K562 (cell line): ENCODE measurements around the gene FGG. TPM values are rescaled to one million over a fixed set of nuclear protein-coding genes. Genes with fewer than 3 reads are reported as not detected.

Experiments
- ATF1 ChIP-seq, 2 experiments: fragments of 450-650 bp in 1 of 2; IDR thresholded peaks; 2 replicates each; pipeline ENCODE4 v1.6.1; 2016; ENCODE audit warnings: missing compliant biosample characterization in 1 of 2, missing genetic modification characterization in 1 of 2
- CBFA2T2 ChIP-seq: fragments of 450-650 bp; conservative IDR thresholded peaks from 2 replicates; pipeline ENCODE4 v1.6.1; 2017; ENCODE audit warnings: mild to moderate bottlenecking
- CBX5 ChIP-seq: IDR thresholded peaks from 2 replicates; pipeline ENCODE4 v1.6.1; 2014; ENCODE audit warnings: low read depth, borderline replicate concordance
- DACH1 ChIP-seq: fragments of 450-650 bp; IDR thresholded peaks from 2 replicates; pipeline ENCODE4 v1.6.1; 2018; ENCODE audit not compliant: partially characterized antibody
- E2F8 ChIP-seq: fragments of 450-650 bp; IDR thresholded peaks from 2 replicates; pipeline ENCODE4 v1.7.1; 2018; ENCODE audit warnings: mild to moderate bottlenecking, low read depth; ENCODE audit not compliant: partially characterized antibody
- EP300 ChIP-seq: IDR thresholded peaks from 2 replicates; pipeline ENCODE4 v1.6.1; 2012; ENCODE audit warnings: low read length, improper control_type of control experiment
- HLTF ChIP-seq: fragments of 450-650 bp; IDR thresholded peaks from 2 replicates; pipeline ENCODE4 v1.6.1; 2016
- MAFK ChIP-seq: IDR thresholded peaks from 2 replicates; pipeline ENCODE4 v1.6.1; 2011; ENCODE audit warnings: low read length, improper control_type of control experiment
- MEF2D ChIP-seq: conservative IDR thresholded peaks from 2 replicates; pipeline ENCODE4 v1.6.1; 2016; ENCODE audit warnings: low read depth, missing genetic modification characterization, missing compliant biosample characterization
- MITF ChIP-seq: IDR thresholded peaks from 2 replicates; pipeline ENCODE4 v1.6.1; 2014; ENCODE audit warnings: antibody characterized with exemption
- PHF21A ChIP-seq: fragments of 450-650 bp; IDR thresholded peaks from 2 replicates; pipeline ENCODE4 v1.6.1; 2017; ENCODE audit warnings: low read depth, borderline replicate concordance
- POU5F1 ChIP-seq: fragments of 150-350 bp; IDR thresholded peaks from 2 replicates; pipeline ENCODE4 v1.6.1; 2014; ENCODE audit warnings: borderline replicate concordance, low read length, low read depth, mild to moderate bottlenecking; ENCODE audit not compliant: partially characterized antibody
- PPARD ChIP-seq: fragments of 250-450 bp; sonication (Bioruptor Pico); IDR thresholded peaks from 2 replicates; pipeline ENCODE4 v1.8.0; 2022; ENCODE audit warnings: inconsistent platforms, mild to moderate bottlenecking, moderate library complexity
- RCOR1 ChIP-seq, 2 experiments: IDR thresholded peaks; 2 replicates each; pipeline ENCODE4 v1.6.1; 2012; ENCODE audit warnings: low read depth in 2 of 2, low read length in 2 of 2, borderline replicate concordance in 1 of 2, improper control_type of control experiment in 1 of 2
- RUNX1 ChIP-seq: sonication (generic); IDR thresholded peaks from 2 replicates; pipeline ENCODE4 v1.6.1; 2016; ENCODE audit warnings: antibody characterized with exemption, low read depth
- SIN3A ChIP-seq, 2 experiments: fragments of 150-350 bp in 1 of 2; IDR thresholded peaks; 2 replicates each; pipeline ENCODE4 v1.6.1; 2011 to 2016; ENCODE audit warnings: borderline replicate concordance in 2 of 2, low read depth in 2 of 2, low read length in 2 of 2, mild to moderate bottlenecking in 2 of 2, moderate library complexity in 2 of 2; ENCODE audit not compliant: control insufficient read depth in 1 of 2
- THRAP3 ChIP-seq: fragments of 450-650 bp; IDR thresholded peaks from 2 replicates; pipeline ENCODE4 v1.6.1; 2016; ENCODE audit warnings: mild to moderate bottlenecking, inconsistent platforms, borderline replicate concordance
- TSHZ1 ChIP-seq: fragments of 250-450 bp; sonication (Bioruptor Pico); IDR thresholded peaks from 2 replicates; pipeline ENCODE4 v1.4.0; 2020; ENCODE audit warnings: mild to moderate bottlenecking, moderate library complexity
- ZKSCAN1 ChIP-seq: fragments of 150-350 bp; IDR thresholded peaks from 2 replicates; pipeline ENCODE4 v1.6.1; 2016; ENCODE audit warnings: low read depth, low read length
- ZSCAN32 ChIP-seq: fragments of 450-650 bp; formaldehyde crosslinking; IDR thresholded peaks from 2 replicates; pipeline ENCODE4 v1.4.0; 2020; ENCODE audit warnings: mild to moderate bottlenecking, moderate library complexity
- polyA plus RNA-seq, 8 experiments: library from polyadenylated mRNA; depleted of rRNA in 4 of 8; stranded (reverse) in 5 of 8; unstranded in 3 of 8; fragments of >200 nt; fragmentation: Nextera tagmentation in 2 of 8; fragmentation: Illumina TruSeq in 1 of 8; extraction: Ambion mirVana in 2 of 8; extraction: Trizol in 1 of 8; gene quantifications; 2 replicates each; pipeline versions ENCODE4 v1.2.1 to v1.2.3, GENCODE V29; 2011 to 2014; ENCODE audit warnings: inconsistent platforms in 1 of 8, missing spikeins in 1 of 8
- total RNA-seq, 7 experiments: library from RNA; depleted of rRNA in 6 of 7; stranded (reverse); fragments of >200 nt in 6 of 7; fragmentation: Illumina TruSeq in 2 of 7; extraction: Trizol in 2 of 7; gene quantifications; 2 replicates each; pipeline versions ENCODE4 v1.2.1 to v1.2.3, GENCODE V29; 2011 to 2021; ENCODE audit warnings: low replicate concordance in 1 of 7
- TF ChIP-seq, protein P1 (sequence below), 3 experiments: IDR thresholded peaks in 2 of 3; conservative IDR thresholded peaks in 1 of 3; 2 replicates each; pipeline ENCODE4 v1.5.1; 2011 to 2012; ENCODE audit warnings: low read length in 3 of 3, mild to moderate bottlenecking in 3 of 3, control low read depth in 2 of 3, improper control_type of control experiment in 1 of 3, inconsistent platforms in 1 of 3, low read depth in 1 of 3, mixed read lengths in 1 of 3, moderate library complexity in 1 of 3; ENCODE audit not compliant: insufficient read depth in 2 of 3

Gene FGG
- total and polyA plus RNA-seq, 9 of the 15 experiments (the other 6 are each of a cell fraction or from before 2014, with no cell fraction given), result 0.08 to 2.2 (median 0.33) TPM; not detected in 2

DNA sequence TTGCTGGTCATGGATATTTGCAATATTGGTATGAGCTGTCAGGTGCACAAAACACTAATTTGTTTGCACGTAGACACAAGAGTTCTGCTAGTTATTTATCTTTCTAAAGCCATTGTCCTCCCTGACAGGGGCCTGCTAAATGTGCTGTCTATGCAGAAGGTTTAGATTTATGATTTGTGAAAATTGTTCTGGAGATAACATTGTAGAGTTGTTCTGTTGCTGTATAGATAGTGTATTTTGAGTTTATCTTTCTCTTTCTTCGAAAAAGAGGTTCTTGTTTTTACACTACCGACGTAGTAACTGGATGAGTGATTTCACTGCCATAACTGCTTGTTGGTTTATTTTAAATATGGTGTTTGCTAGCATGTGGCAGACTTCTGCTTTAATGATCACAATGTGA, 28.5 kb upstream of the FGG start (continued):
- TF ChIP-seq SIN3A (IDR thresholded peaks at IDR 0.05; ENCODE audit: borderline replicate concordance in 2 of 2, control insufficient read depth in 1 of 2, low read depth in 2 of 2, low read length in 2 of 2) (no peak), CBFA2T2 (peak; percentile 65), PHF21A (no peak), RUNX1 (no peak), THRAP3 (no peak), MAFK (no peak), MITF (no peak), ZKSCAN1 (no peak), EP300 (peak; percentile 63), CBX5 (no peak), E2F8 (no peak), ATF1 (CRISPR knock-in tag; IDR thresholded peaks at IDR 0.05) (no peak), ATF1 (tag; IDR thresholded peaks at IDR 0.05) (peak; percentile 48), HLTF (no peak), ZSCAN32 (CRISPR knock-in tag) (no peak), MEF2D (peak; percentile 59), TSHZ1 (CRISPR knock-in tag) (no peak), DACH1 (no peak), PPARD (no peak), POU5F1 (no peak), RCOR1 (IDR thresholded peaks at IDR 0.05; ENCODE audit: borderline replicate concordance in 1 of 2, low read depth in 2 of 2, low read length in 2 of 2) (no peak)
- TF ChIP-seq, protein P1, sequence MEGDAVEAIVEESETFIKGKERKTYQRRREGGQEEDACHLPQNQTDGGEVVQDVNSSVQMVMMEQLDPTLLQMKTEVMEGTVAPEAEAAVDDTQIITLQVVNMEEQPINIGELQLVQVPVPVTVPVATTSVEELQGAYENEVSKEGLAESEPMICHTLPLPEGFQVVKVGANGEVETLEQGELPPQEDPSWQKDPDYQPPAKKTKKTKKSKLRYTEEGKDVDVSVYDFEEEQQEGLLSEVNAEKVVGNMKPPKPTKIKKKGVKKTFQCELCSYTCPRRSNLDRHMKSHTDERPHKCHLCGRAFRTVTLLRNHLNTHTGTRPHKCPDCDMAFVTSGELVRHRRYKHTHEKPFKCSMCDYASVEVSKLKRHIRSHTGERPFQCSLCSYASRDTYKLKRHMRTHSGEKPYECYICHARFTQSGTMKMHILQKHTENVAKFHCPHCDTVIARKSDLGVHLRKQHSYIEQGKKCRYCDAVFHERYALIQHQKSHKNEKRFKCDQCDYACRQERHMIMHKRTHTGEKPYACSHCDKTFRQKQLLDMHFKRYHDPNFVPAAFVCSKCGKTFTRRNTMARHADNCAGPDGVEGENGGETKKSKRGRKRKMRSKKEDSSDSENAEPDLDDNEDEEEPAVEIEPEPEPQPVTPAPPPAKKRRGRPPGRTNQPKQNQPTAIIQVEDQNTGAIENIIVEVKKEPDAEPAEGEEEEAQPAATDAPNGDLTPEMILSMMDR (IDR thresholded peaks at IDR 0.05 in 2 of 3, conservative IDR thresholded peaks at IDR 0.05 in 1 of 3; ENCODE audit: insufficient read depth in 2 of 3, low read depth in 1 of 3, low read length in 3 of 3), result no peak
